GM12892 (cell line): ENCODE measurements around the gene RASA3.

ENCODE experiments used
- POLR2A ChIP-seq: IDR thresholded peaks from 2 replicates; pipeline ENCODE4 v1.6.1; 2011; ENCODE audit warnings: low read depth, low read length, control low read depth
- POLR2AphosphoS5 ChIP-seq: IDR thresholded peaks from 2 replicates; pipeline ENCODE4 v1.6.1; 2011; ENCODE audit warnings: low read depth, low read length, control low read depth
- TAF1 ChIP-seq: IDR thresholded peaks from 2 replicates; pipeline ENCODE4 v1.6.1; 2011; ENCODE audit warnings: low read depth, mild to moderate bottlenecking, control low read depth, low read length, borderline replicate concordance

- no peak for TF ChIP-seq TAF1
- TF ChIP-seq POLR2A = no peak
- no peak for TF ChIP-seq POLR2AphosphoS5
Measured at GRCh38 chr13:113953561-113953960, 178.9 kb downstream of the RASA3 start.
